Left lung (tissue), 10 donors: ENCODE data around the gene SERPINA5. TPM values are rescaled to one million over a fixed set of nuclear protein-coding genes. Genes with fewer than 3 reads are reported as not detected.
"Not testable (repeated sequence)": the region's sequence is repeated elsewhere in the genome, so short reads cannot be mapped to it uniquely, and the experiment has no call there.

Experiments
- ATAC-seq: fragments of 200-7000 bp; cut with Tn5 transposase; one replicate; pipeline ENCODE4 v1.9.1; 2020; ENCODE audit warnings: moderate library complexity
- DNase-seq, 4 donors: peaks; one replicate each; pipeline ENCODE4 v3.0.0-alpha.2; 2013 to 2020
- H3K27ac ChIP-seq, 2 donors: fragments of 200-600 bp; sonication (generic) in 1 of 2; one replicate each; pipeline versions ENCODE4 v1.5.0 to v1.8.0; 2020 to 2021
- H3K27me3 ChIP-seq, 2 donors: fragments of 200-600 bp; sonication (generic) in 1 of 2; one replicate each; pipeline versions ENCODE4 v1.5.0 to v1.8.0; 2020 to 2021
- H3K36me3 ChIP-seq, 2 donors: fragments of 200-600 bp; sonication (generic) in 1 of 2; one replicate each; pipeline versions ENCODE4 v1.5.0 to v1.8.0; 2020 to 2021
- H3K4me1 ChIP-seq, 2 donors: fragments of 200-600 bp; one replicate each; pipeline ENCODE4 v1.8.0; 2021
- H3K4me3 ChIP-seq, 2 donors: fragments of 200-600 bp; sonication (generic) in 1 of 2; one replicate each; pipeline versions ENCODE4 v1.5.0 to v1.8.0; 2020 to 2021; ENCODE audit warnings: mild to moderate bottlenecking in 1 of 2
- H3K9me3 ChIP-seq, 2 donors: fragments of 200-600 bp; sonication (generic) in 1 of 2; one replicate each; pipeline versions ENCODE4 v1.5.0 to v1.8.0; 2020 to 2021
- CTCF ChIP-seq, 2 donors: fragments of 200-600 bp; sonication (generic) in 1 of 2; IDR thresholded peaks; one replicate each; pipeline versions ENCODE4 v1.5.0 to v1.8.0; 2021; ENCODE audit warnings: antibody characterized with exemption in 2 of 2
- intact Hi-C, 2 donors: fragments of 100-400 bp; cut with DNase I; formaldehyde crosslinking; loops; one replicate each; pipeline versions ENCODE4 v1.11.2 to v1.14.2; 2022
- polyA plus RNA-seq, 6 donors: library from polyadenylated mRNA; unstranded; fragments of 120-200 nt; gene quantifications; one replicate each; pipeline ENCODE4 v1.2.1, GENCODE V29; 2013; ENCODE audit not compliant: insufficient read length in 6 of 6
- total RNA-seq, 2 donors: library from RNA; stranded (reverse); fragmentation: NEBNext Ultra II Directional; extraction: Animal tissue kit (Norgen Biotek cat#: 25700); gene quantifications; one replicate each; pipeline ENCODE4 v1.2.1, GENCODE V29; 2021
- donor health status: DM: no; HTN: yes; CAD: no.
- donor health status: DM: no; HTN: no; CAD: no.

SERPINA5 gene
- total and polyA plus RNA-seq, 8 donors: 0.26 to 3.2 (median 0.70) TPM

- intact Hi-C loops: no loop called here
- DNase-seq: no peak
- H3K4me1 ChIP-seq: peaks cover 6 to 8% of the 10 kb centered on the region in 2 donors
- H3K27me3 ChIP-seq: peaks cover 0 to 4% of the 10 kb centered on the region in 2 donors
- H3K9me3 ChIP-seq: no peaks in the 10 kb centered on the region
- H3K27ac ChIP-seq: peak overlapping the region in 1 of 2 donors; percentile 55
- no peak for TF ChIP-seq CTCF (IDR thresholded peaks at IDR 0.05)
- no peaks in the 10 kb centered on the region for H3K36me3 ChIP-seq
- H3K4me3 ChIP-seq: no peak overlapping the region
- no peak for ATAC-seq
These were observed 21.5 kb downstream of the SERPINA5 start for GRCh38 chr14:94602722-94603121.

GRCh38 chr14:94605361-94605760 lies 24.1 kb downstream of the SERPINA5 start:
- Histone ChIP-seq H3K9me3 (no peaks in the 10 kb centered on the region), H3K27me3 (peaks cover 0 to 4% of the 10 kb centered on the region in 2 donors), H3K27ac (no peak overlapping the region), H3K36me3 (no peaks in the 10 kb centered on the region), H3K4me1 (no peaks in the 10 kb centered on the region), H3K4me3 (no peak overlapping the region)
- TF ChIP-seq CTCF (IDR thresholded peaks at IDR 0.05): no peak
- no peak for ATAC-seq
- peak in 2 of 4 donors; percentile 76 for DNase-seq
- intact Hi-C loops: no loop called here

GRCh38 chr14:94608966-94609365 lies 27.7 kb downstream of the SERPINA5 start:
- intact Hi-C loops, ATAC-seq, H3K4me3 ChIP-seq, H3K9me3 ChIP-seq, H3K36me3 ChIP-seq, H3K27me3 ChIP-seq, H3K27ac ChIP-seq, DNase-seq, H3K4me1 ChIP-seq: not testable (repeated sequence)

GRCh38 chr14:94611179-94611578 lies 30.0 kb downstream of the SERPINA5 start:
- H3K27me3 ChIP-seq: no peaks in the 10 kb centered on the region

GRCh38 chr14:94612174-94612573 lies 30.9 kb downstream of the SERPINA5 start, which contains the start of gene SERPINA3:
Gene SERPINA3 (plus strand): TSS chr14:94612391. CDS start chr14:94614442, 2,051 bp downstream.
- DNase-seq (peak in 1 of 4 donors; percentile 24), ATAC-seq (peak; percentile 52)
- intact Hi-C loops: no loop called here
- Histone ChIP-seq H3K4me3 (peak within 1 kb of the TSS in 1 of 2 donors; percentile 0), H3K4me1 (no peaks in the 10 kb centered on the region), H3K27me3 (no peaks in the 10 kb centered on the region), H3K36me3 (no peaks in the 10 kb centered on the region), H3K27ac (no peak within 1 kb of the TSS), H3K9me3 (peaks cover 0 to 11% of the 10 kb centered on the region in 2 donors)
- TF ChIP-seq CTCF (IDR thresholded peaks at IDR 0.05): no peak

More at GRCh38 chr14:94611179-94611578, 30.0 kb downstream of the SERPINA5 start:
- intact Hi-C loops: no loop called here
- H3K4me3 ChIP-seq: no peak overlapping the region
- DNase-seq: no peak
- no peak for TF ChIP-seq CTCF (IDR thresholded peaks at IDR 0.05)
- ATAC-seq: no peak
- H3K27ac ChIP-seq: no peak overlapping the region
- H3K4me1 ChIP-seq: no peaks in the 10 kb centered on the region
- H3K36me3 ChIP-seq: no peaks in the 10 kb centered on the region
- H3K9me3 ChIP-seq: peaks cover 0 to 2% of the 10 kb centered on the region in 2 donors
